SHP77 (cell line): Measurements from ENCODE around the gene LTA4H.

Source experiments
- DNase-seq, 2 experiments: peaks; one replicate each; lab custom pipeline; 2025; lab: John Stamatoyannopoulos, UW

LTA4H gene

DNA sequence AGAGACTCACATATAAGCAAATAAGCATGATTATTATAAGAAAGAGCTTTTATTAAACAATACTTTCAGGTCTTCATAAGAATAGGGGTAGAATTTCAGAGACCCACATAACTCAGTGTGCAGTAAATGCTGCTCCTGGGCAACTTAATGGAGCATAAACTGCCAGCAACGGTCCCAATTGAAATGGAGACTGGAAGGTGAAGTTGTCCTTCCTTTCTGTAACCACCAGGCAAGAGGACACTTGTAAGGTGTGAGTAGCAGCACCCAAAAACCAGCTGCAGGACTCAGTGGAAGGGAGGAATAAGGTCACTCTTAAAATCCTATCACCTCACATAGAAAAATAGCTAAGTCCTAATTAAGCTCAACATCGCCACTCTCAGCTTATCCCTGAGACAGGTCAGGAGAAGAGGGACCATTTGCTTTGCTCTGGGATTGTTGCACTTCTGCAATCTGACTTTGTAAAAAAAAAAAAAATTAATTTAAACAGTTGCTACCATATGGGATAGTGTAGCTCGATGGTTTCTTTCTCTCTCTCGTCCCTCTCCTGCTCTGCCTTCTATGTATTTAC, 22.7 kb upstream of the LTA4H start:
- no peak for DNase-seq

DNA sequence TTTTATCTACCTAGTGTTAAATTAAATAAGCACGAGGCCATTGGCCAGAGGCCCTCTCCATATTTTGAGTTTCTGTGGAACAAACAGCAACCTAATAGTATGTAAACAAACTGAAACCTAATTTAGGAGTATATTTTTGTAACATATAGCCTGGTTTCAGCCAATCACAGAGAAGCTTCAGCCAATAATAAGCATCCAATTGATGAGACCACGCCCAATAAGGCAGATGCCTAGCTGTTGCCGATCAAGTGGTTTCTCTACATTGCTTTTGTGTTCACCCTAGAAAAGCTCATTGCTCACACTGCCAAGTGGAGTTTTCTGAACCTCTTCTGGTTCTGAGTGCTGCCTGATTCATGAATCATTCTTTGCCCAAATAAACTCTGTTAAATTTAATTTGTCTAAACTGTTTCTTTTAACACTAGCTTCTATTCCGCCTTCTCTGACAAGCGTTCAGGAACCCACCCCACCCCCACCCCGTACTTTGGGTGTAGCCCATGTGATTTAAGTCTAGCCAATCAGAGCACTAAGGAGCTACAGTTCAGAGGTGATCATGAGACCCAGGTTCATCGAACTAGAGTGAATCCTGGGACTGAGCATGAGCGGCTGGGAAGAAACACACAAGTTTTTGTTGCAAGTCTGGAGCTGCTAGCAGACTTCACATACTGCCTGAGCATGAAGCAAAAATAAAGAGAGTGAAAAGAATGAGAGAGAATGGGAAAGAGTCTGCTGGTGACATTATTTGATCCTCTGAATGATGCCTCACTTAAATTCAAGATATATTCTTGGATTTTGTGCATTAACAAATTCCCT, 21.5 kb upstream of the LTA4H start:
- no peak for DNase-seq

DNA sequence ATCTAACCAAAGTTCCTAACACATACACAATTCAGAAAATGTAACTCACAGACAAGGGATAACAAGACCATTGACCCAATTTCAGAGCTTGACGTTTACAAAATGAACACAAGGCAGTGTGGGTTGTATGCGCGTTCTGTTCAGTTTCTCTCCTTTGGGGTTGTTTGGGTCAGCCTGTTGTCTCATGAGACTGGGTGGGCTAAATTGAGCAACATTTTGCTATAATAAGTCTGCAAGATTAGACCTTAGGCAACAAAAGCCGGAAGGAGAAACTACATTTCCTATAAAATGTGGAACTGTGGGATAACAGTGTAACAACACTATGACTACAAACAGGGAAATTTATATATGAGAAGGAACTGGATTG, 18.8 kb upstream of the LTA4H start:
- no peak for DNase-seq

DNA sequence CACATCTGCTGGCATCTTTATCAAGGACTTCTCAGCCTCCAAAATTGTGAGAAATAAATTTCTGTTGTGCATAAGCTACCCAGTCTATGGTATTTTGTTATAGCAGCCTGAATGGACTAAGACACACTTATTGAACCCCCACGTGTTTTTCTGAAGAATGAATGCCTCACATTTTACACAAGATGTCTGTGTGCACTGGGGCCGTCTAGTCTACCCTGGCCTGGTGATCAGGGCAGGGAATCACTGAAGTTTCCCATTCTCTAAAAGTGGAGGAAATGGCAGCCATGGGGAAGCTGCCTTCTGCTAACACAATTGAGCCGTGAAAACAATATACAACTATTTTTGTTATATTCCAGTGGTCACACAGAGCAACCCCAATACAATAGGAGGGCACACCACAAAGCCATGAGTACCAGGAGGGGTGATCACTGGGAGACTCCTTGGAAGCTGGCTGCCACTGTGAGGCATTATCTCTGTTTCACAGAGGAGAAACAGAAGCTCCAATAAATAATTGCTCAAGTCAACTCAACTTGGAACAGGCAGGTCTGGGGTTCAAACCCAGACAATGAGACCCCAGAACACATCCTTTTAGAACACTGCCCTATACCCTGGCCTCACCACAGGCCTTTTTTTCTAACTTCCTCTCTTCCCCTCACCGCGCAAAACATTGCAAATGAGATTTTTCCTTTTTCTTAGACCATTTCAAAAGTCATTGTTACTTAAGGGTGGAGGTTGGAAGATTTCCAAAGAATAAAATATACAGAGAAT, 18.3 kb upstream of the LTA4H start:
- no peak for DNase-seq

DNA sequence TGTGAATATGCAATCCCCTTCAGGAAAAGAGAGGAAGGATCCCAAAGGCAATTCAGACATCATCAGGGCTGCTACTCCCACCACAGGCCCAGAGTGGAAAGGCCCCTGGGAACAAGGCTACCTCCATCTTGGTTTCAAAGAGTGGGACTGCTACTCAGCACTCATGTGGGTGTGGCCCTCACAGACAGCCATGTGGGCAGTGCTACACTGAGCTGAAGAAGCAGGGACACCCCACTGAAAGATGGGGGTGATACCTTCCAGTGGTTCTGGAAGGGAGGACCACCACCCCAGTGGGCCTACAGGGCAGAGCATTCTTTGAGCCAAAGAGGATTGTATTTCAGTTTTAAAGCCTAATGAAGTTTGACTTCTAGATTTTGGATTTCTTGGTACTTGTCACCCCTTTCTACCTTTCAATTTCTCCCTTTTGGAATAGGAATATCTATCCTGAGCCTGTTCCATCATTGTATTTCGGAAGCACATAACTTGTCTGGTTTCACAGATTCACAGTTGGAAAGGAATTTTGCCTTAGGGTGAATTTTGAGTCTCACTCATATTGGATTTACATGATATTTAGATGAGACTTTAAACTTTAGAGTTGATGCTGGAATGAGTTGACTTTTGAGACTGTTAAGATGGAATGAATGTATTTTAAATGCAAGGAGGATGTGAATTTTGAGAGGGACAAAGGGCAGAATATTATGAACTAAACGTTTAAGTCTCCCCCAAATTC, 16.5 kb upstream of the LTA4H start:
- no peak for DNase-seq

DNA sequence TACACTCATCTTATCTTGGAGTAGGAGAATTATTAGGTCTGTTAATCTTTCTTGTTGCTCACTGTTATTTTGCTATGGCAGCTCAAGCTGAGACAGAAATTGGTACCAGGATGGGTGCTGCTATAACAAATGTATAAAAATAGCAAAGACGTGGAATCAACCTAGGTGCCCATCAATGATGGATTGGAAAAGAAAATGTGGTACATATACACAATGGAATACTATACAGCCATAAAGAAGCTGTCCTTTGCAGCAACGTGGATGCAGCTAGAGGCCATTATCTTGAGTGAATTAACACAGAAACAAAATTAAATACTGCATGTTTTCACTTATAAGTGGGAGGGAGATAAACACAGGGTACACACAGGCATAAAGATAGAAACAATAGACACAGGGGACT, 14.8 kb upstream of the LTA4H start:
- DNase-seq = no peak

DNA sequence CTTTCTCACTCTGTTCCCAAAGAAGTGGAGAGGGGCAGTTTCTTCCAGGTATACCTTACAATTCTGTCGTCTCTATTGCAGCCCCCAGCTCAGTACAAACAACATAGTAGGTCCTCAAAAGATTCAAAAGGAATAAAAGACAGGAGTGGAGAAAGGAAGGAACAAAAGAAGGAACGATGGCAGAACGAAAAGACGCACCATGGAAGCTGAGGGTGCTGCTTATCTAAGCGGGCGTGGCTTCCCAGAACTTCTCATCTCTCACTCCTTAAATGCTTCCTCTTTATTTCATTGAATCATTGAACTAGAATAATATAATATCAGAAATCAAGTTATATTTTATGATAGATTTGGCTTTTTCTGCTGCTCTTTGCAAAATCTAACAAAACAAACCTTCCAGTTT, 13.7 kb upstream of the LTA4H start:
- no peak for DNase-seq

DNA sequence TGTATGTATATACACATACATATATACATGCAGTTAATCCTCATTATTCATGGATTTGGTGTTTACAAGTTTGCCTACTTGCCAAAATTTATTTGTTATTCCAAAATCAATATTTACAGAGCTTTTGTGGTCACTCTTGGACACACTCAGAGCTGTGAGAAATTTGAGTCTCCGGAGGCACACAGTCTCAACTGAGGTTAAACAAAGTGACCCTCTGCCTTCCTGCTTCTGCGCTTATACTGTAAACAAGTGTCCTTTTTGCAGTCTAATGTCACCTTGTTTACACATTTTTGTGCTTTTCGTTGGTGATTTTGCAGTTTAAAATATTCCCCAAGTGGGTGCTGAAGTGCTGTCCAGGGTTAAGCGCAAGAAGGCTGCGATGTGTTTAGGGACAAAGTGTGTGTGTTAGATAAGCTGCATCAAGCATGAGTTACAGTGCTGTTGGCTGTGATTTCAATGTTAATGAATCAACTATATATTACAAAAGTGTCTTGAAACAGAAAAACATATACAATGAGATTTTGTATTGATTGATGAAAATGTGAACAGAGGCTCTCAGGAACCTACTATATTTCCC, 13.1 kb upstream of the LTA4H start:
- no peak for DNase-seq

DNA sequence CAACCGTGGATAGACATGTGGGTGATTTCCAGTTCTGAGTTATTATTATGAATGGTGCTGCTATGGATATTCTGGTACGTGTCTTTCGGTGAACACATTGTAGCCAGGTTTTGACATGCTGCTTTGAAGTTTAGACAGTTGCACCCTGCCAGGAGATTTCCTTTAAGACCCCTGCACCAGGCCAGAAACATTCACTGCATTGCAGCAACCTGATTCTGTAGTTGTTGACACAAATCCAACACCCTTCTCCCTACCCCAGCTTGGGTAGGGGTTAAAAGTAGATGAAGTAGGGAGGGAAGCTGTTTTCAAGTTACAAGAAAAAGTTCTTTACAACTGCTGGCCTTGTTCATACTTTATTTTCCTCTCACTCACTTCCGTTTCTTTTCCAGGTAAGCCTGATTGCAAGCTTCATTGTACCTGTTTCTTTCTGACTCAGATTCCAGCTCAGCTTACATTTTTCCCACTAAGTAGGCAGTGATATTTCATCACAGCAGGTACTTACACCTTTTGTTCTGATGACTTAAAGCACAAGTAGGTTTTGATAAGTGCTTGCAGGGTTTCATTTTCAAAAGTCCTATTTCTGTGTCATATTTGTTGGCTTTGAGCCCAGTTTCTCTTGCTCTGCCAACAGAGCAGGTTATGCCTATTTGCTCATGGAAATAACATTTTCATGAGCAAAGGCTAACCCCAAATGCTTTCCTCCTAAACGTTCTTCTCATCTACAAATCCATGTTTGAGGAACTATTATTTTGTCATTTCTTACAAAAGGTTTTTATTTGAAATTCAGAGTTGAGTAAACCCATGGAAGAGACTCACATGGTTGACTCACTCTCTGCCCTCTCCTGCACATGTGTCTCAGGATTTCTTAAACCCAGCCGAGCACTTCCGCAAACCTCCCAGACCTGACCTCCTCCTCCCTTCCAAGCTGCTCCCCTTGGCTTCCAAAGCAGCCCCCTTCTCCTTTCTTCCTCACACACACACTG, 12.1 kb upstream of the LTA4H start:
- DNase-seq = peak; percentile 22 to 34

DNA sequence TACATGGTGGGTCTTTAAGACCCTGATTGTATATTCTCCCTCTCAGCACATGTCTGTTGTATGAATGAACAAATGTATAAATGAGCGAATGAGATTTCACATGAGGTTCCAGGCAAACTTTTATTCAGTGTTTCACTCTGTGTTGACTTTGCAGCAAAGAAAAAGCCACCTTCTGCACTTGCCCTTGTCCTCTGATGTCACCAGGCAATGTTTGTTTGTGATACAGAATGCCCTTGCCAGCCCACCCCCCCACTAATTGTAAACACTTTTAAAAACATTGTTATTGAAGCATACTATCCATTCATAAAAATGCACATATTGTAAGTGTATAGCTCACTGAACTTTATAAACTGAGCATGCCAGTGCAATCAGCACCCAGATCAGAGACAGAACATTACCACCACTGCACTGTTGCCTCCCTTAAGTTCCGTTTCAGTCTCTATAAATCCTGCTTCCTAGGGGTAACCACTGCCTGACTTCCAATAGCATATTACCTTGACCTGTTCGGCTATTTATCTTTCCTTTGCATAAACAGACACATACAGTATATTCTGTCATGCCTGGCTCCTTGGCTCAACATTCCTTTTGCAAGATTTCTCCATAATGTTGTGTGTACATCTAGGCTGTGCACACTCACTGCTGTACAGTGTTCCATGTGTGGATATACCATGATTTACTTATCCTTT, 11.3 kb upstream of the LTA4H start:
- DNase-seq = no peak

DNA sequence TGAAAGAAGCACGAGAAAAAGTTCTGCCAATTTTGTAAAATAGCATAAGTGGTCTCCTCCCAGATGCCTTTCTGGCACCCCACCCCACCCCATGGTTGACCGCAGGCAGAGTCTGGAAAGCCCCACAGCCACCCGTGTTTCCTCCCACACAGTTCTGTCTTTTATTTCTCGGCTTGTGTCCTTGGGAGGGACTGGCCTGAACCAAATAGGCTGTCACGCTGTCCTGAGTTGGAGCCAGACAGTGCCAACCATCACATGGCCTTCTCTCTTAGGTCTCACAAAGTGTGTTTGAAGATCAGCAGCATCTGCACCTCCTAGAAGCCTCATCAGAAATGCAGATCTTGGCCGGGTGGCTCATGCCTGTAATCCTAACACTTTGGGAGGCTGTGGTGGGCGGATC, 10.2 kb upstream of the LTA4H start:
- DNase-seq = no peak

DNA sequence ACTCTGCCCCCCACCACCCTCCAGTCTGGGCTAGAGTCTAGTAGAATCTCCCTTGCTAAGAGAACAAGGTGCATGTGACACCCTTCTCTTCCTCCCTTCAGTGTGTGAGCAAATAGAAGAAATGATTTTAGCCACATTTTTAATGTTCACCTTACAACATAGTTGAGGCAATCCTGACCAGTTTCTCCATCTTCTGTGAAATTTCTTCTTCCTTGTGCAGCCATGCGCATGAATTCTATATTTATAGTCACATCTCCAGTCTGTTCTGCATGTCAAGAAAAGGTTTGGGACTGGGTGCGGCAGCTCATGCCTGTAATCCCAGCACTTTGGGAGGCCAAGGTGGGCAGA, 9.5 kb upstream of the LTA4H start:
- no peak for DNase-seq

DNA sequence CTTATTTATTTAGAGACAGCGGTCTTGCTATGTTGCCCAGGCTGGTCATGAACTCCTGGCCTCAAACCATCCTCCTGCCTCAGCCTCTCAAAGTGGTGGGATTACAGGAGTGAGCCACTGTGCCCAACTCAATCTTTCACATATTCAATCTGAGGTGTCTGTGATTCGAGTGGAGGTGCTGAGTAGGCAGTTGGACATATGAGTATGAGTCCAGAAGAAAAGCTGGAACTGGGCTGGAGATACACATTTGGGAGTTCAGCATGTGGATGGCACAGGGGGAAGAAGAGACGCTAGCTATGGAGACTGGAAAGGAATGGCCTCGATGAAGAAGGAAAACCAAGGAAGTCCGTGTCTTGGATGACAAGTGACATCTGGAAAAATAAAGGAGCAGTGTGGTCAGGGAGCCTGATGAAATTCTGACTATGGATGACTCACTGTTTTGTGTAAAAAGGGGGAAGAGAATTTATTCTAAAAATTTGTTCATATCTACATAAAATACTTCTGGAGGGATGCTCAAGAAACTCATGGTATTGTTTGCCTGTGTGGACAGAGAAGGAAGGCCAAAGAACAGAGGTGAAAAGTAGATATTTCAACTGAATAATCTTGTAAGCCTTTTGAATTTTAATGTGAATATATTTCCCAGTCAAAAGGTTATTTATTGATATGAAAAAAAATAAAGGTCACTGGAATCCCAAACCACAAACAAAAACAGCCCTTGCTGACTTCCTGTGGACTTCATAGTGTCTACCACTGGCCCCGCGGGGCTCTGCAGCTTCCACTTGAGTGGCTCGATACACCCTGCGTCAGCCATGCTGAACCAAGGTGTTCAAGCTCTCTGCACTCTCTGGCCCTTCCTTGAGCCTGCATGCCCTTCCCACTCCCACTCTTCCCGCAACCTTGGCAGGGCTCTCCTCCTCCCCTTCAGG, 8.9 kb upstream of the LTA4H start:
- no peak for DNase-seq

DNA sequence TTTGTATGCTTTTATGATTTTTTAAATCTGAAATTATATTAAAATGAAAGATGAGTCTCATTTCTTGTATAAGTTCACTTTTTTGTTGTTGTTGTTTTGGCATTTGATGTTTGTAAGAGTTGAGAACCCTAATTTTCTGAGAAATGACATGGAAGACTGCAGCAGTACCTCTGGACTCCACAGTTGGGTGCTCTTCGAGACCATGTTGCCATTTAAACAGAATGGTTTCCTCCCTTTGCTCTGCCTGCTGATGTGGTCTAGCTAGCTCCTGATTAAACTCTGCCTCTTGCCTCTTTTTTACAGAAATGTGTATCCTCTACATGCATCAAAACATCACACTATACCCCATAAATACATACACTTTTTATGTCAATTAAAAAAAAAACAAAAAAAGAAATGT, 5.8 kb upstream of the LTA4H start:
- no peak for DNase-seq

DNA sequence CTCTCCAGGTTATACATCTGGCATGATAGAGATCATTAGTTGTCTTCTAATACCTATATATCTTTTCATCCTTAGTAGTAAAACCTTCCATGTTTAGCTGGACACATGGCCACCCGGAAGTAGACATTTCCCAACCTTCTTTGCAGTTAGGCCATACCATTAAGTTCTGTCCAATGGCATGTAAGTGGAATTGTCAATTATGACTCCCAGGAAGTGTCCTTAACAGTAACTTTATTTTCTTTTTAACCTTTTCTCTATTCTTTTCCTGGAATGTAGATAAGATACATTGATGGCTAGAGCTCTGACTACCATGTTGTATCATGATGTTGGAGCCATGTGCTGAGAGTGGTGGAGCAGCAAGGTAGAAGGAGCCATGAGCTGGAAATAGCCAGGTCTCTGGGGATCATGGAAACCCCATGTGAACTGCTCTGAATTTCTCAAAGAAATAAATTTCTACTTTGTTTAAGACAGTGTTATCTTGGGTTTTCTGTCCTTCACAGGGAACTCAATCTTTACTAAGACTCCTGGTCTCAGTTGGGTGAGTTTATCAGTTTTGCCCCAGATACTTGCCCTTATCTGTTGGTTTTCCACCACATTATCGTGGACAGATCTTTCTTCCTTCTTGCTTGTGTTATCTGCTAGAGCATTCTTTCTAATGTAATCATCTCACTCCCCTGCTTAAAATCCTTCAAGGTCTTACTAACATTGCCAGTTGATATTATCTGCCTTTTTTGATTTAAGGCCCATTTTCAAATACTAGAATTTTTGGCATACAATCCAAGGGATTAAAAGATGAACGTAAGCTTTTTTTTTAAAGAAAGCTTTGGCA, 5.1 kb upstream of the LTA4H start:
- no peak for DNase-seq

DNA sequence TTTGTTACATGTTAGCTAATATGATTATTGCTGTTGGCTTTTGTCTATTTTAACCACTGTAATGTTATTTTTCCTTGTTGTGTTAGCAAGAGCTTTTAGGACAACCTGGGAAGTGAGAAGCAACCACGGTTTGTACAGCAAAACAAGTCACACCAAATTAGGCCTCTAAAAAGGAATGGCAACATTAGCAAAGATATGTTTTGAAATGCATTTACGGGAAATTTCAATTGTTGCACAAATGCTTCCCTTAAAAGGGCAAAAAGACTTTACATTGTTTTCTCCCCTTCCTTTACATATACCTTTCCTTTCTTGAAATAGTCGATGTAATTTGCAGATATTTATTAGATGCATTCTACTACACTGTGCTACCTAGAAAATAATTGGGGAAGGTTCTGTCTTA, 4.1 kb upstream of the LTA4H start:
- no peak for DNase-seq

DNA sequence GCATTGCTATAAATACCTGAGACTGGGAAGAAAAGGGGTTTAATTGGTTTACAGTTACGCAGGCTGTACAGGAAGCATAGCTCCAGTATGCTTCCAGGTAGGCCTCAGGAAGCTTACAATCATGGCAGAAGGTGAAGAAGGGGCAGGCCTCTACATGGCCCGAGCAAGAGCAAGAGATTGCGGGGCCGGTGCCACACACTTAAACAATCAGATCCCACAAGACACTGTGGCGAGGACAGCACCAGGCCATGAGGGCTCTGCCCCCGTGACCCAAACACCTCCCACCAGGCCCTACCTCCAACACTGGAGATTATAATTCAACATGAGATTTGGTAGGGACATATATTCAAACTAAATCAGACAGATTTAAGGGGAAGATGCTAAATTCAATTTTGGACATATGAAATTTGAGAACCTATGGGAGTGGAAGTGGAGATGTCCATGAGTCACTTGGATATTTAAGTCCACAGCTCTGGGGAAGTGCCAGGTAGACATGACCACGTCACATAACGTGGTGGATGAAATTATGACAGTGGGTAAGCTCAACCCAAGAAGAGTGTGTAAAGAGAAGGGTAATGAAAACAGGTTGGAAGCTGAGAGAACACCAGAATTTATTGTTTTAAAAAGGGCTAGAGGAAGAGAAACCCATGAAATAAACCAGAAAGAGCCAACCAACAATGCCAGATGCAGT, 1.5 kb upstream of the LTA4H start:
- no peak for DNase-seq
